Measurements from ENCODE around the gene CLIC6. TPM values are rescaled to one million over a fixed set of nuclear protein-coding genes. Genes with fewer than 3 reads are reported as not detected.

Gene CLIC6
- total RNA-seq, 4 donors from 2014 or later = 3.9 to 23.9 (median 8.0) TPM

- intact Hi-C loops (cut with DNase I) = no loop called here
- H3K9me3 ChIP-seq = no peaks in the 10 kb centered on the region
- H3K27ac ChIP-seq = peak overlapping the region in 1 of 3 donors; percentile 53
- H3K36me3 ChIP-seq = peaks cover 0 to 2% of the 10 kb centered on the region in 2 donors
- peaks cover 0 to 16% of the 10 kb centered on the region in 2 donors for H3K4me1 ChIP-seq
- peak; percentile 18 to 41 for DNase-seq
- WGBS, 2 donors = 65 to 72% methylated on average over 9 of the region's 9 CpGs
- no peak overlapping the region for H3K4me3 ChIP-seq (replicated peaks in 1 of 3)
- no peak for TF ChIP-seq POLR2A (IDR thresholded peaks at IDR 0.05)
- no peak for TF ChIP-seq CTCF (IDR thresholded peaks at IDR 0.05)
- no peaks in the 10 kb centered on the region for H3K27me3 ChIP-seq
Observed at GRCh38 chr21:34705011-34705410, 36.2 kb downstream of the CLIC6 start.

- WGBS, 2 donors = 91 to 93% methylated on average over 4 of the region's 4 CpGs
Observed at GRCh38 chr21:34706337-34706736, 37.5 kb downstream of the CLIC6 start.

GRCh38 chr21:34707876-34708325, 39.1 kb downstream of the CLIC6 start:
- peaks cover 0 to 16% of the 10 kb centered on the region in 2 donors for H3K4me1 ChIP-seq
- 82 to 88% methylated on average over 8 of the region's 8 CpGs for WGBS, 2 donors
- H3K9me3 ChIP-seq = no peaks in the 10 kb centered on the region
- TF ChIP-seq POLR2A (IDR thresholded peaks at IDR 0.05) (no peak), CTCF (IDR thresholded peaks at IDR 0.05) (no peak)
- H3K4me3 ChIP-seq (replicated peaks in 1 of 3) = no peak overlapping the region
- intact Hi-C loops (cut with DNase I) = no loop called here
- H3K27ac ChIP-seq = no peak overlapping the region
- H3K27me3 ChIP-seq = no peaks in the 10 kb centered on the region
- H3K36me3 ChIP-seq = peaks cover 0 to 2% of the 10 kb centered on the region in 2 donors
- DNase-seq = no peak

More at GRCh38 chr21:34706337-34706736, 37.5 kb downstream of the CLIC6 start:
- H3K9me3 ChIP-seq = no peaks in the 10 kb centered on the region
- intact Hi-C loops (cut with DNase I) = no loop called here
- peaks cover 0 to 2% of the 10 kb centered on the region in 2 donors for H3K36me3 ChIP-seq
- DNase-seq = no peak
- no peak overlapping the region for H3K27ac ChIP-seq
- H3K4me1 ChIP-seq = peaks cover 0 to 16% of the 10 kb centered on the region in 2 donors
- H3K27me3 ChIP-seq = no peaks in the 10 kb centered on the region
- no peak for TF ChIP-seq POLR2A (IDR thresholded peaks at IDR 0.05)
- TF ChIP-seq CTCF (IDR thresholded peaks at IDR 0.05) = no peak
- no peak overlapping the region for H3K4me3 ChIP-seq (replicated peaks in 1 of 3)

GRCh38 chr21:34713621-34714020, 44.8 kb downstream of the CLIC6 start:
- H3K4me3 ChIP-seq (replicated peaks in 1 of 3) = no peak overlapping the region
- H3K27me3 ChIP-seq = no peaks in the 10 kb centered on the region
- no peak for DNase-seq
- no peaks in the 10 kb centered on the region for H3K4me1 ChIP-seq
- no peak for TF ChIP-seq CTCF (IDR thresholded peaks at IDR 0.05)
- TF ChIP-seq POLR2A (IDR thresholded peaks at IDR 0.05) = no peak
- peaks cover 0 to 2% of the 10 kb centered on the region in 2 donors for H3K36me3 ChIP-seq
- 58 to 70% methylated on average over 1 of the region's 1 CpG for WGBS, 2 donors
- intact Hi-C loops (cut with DNase I) = no loop called here
- H3K9me3 ChIP-seq = no peaks in the 10 kb centered on the region
- no peak overlapping the region for H3K27ac ChIP-seq

- Histone ChIP-seq H3K36me3 (no peaks in the 10 kb centered on the region), H3K27ac (no peak overlapping the region), H3K27me3 (no peaks in the 10 kb centered on the region), H3K9me3 (no peaks in the 10 kb centered on the region), H3K4me3 (replicated peaks in 1 of 3) (no peak overlapping the region), H3K4me1 (no peaks in the 10 kb centered on the region)
- no peak for DNase-seq
- intact Hi-C loops (cut with DNase I) = no loop called here
- WGBS, 2 donors = 82 to 91% methylated on average over 5 of the region's 5 CpGs
- no peak for TF ChIP-seq CTCF (IDR thresholded peaks at IDR 0.05)
- TF ChIP-seq POLR2A (IDR thresholded peaks at IDR 0.05) = no peak
Observed at GRCh38 chr21:34715518-34715917, 46.7 kb downstream of the CLIC6 start.
